CMK (cell line): Measurements from ENCODE around the gene KLK13.

ENCODE experiments used
- DNase-seq: peaks from one replicate; pipeline ENCODE4 v3.0.0-alpha.2; 2010; ENCODE audit warnings: low read depth

KLK13 gene

GRCh38 chr19:51060973-51061372, 3.9 kb downstream of the KLK13 start:
- DNase-seq: no peak

DNA sequence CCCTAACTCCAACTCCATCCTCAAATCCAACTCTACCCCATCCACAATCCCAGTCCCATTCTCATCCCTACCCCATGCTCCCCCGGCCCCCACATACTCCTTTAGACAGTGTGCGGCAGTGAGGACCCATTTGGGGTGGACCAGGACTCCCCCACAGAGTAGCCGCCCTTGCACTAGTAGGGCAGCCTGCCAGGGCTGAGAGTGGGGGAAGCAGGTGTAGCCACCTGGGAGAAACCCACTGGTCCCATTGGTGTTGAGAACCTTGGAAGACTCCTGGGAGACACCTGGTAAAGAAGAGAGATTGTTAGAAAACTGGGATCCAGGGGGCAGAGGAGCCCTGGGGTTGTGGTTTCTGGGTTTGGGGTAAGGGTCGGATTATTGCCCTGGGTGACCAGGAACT, 4.6 kb downstream of the KLK13 start:
- no peak for DNase-seq

GRCh38 chr19:51059715-51060114, 5.2 kb downstream of the KLK13 start:
- no peak for DNase-seq

DNA sequence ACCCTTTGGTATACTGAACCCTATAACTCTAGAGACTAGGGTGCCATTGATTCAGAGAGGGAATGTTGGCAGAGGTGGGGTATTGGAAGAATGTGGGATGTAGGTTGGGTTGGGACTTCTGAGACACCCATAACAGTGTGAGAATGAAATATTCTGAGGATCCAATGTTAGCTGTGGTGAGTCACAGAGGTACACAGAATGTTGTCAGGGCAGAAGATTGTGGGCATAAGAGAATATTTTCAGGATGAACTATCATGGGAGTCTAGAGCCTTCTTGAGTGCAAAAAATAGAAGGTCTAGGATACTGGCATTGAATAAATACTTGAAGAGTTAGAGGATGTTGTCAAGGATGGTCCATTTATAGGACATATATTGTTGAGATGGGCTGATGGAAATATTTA, 9.0 kb downstream of the KLK13 start:
- no peak for DNase-seq

DNA sequence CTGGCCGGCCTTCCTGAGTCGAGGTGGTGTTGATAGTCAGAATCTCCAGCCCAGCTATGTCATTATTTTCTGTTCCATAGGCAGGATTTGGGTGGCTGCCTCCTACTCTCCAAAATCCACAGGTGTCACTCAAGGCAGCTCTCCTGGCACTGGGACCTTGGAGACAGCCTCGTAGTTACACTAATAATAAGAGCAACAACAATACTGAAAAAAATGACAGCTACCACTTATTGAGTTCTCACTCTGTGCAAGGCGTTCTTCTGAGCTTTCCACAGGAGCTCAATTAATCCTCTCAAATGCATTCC, 17.9 kb downstream of the KLK13 start:
- no peak for DNase-seq

GRCh38 chr19:51044327-51044726, 20.6 kb downstream of the KLK13 start:
- DNase-seq: no peak

GRCh38 chr19:51043497-51043896, 21.4 kb downstream of the KLK13 start:
- DNase-seq: no peak

GRCh38 chr19:51040151-51040550, 24.7 kb downstream of the KLK13 start:
- no peak for DNase-seq

DNA sequence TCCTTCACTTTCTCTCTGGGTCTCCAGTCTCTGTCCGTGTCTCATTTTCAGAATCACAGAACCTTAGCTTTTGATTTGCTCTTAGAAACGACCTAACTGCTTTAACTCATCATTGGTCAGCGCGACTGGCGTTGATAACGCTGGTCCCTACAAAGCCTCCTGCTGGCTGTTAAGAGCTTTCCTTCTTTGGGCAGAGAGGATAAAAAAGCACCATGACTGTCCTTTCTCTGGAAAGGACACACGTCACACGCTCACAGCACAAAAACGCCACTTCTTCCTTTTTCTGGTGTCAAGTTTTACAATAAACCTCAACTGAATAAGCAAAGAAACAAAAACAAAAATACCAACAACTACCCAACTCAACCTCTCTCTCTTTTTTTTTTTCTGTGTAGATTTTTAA, 28.4 kb downstream of the KLK13 start:
- no peak for DNase-seq

- no peak for DNase-seq
Measured at GRCh38 chr19:51034704-51035103, 30.2 kb downstream of the KLK13 start, which contains the start of gene KLK12. TSS of gene KLK12 (minus strand) at chr19:51035002. CDS start at chr19:51034621, 381 bp downstream.

- no peak for DNase-seq
Measured at GRCh38 chr19:51031880-51032225, 33.0 kb downstream of the KLK13 start.

- DNase-seq: no peak
Measured at GRCh38 chr19:51031220-51031879, 33.5 kb downstream of the KLK13 start.

DNA sequence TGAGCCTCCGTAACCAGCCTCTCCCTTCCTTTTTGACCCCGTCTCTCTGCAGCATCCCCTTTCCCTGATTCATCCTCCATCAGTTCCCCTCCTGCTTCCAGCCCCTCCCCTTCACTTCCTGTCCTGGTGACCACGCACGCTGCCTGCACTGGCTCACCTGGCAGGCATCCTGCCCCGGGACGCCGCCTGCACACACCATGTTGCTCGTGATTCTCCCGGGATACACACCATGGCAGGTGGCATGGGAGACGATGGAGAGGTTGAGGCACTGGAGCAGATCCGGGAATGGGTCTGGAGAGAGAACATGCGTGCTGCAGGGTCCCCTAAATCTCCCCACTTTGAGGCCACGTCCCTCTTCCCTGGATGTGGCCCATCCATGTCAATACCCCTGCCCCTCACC, 34.3 kb downstream of the KLK13 start:
- DNase-seq: no peak

DNA sequence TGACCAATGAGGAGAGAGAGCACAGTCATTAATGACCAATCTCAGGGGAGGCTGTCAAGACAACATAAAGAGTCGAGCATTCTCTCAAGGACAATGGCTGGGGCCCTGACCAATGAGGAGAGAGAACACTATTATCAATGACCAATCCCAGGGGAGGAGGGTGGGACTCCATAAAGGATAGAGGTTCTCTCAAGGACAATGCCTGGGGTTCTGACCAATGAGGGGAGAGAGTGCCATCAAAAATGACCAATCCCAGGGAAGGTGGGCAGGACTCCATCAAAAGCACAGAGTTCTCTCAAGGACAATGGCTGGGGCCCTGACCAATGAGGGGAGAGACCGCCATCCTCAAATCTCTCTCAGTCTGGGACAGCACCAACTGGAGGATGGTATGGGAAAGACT, 35.2 kb downstream of the KLK13 start:
- no peak for DNase-seq

GRCh38 chr19:51027873-51028272, 37.0 kb downstream of the KLK13 start:
- DNase-seq: no peak

DNA sequence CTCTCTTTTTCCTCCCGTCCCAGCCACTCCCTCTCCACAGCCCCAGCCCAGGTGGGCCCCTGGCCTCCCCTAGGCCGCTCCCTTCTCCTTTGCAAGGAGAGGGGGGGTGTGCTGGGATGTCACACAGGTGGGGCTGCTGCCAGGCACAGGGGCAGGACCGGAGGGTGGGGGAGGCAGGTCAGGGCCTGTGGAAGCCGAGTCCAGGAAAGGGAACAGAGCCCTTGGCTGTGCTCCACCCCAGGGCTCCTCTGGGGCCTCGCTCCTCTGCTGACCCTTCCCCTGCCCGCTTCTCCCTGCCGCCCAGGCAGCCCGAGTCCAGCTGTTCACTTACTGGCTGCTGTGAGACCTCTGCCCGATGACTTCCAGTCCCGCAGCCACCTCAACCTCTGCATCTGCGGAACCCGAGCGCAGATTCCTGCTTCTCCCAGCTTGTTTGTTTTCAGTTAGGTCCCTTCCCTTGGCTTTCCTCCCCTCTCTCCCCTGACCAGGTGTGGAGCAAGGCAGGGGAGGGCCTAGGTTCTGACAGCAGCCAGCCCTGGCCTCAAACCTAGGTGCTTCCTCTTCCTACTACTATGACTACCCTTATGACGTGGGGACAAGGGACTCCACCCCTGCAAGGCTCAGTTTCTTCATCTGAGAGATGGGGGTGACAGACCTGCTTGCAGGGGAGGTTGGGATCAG, 37.6 kb downstream of the KLK13 start:
- DNase-seq: no peak

GRCh38 chr19:51026554-51026831, 38.4 kb downstream of the KLK13 start, which contains the start of gene KLK11:
TSS of gene KLK11 (minus strand) at chr19:51026616. CDS start at chr19:51025631, 985 bp downstream.
- no peak for DNase-seq

GRCh38 chr19:51025809-51026553, 38.9 kb downstream of the KLK13 start:
- DNase-seq: no peak

GRCh38 chr19:51025401-51025800, 39.5 kb downstream of the KLK13 start:
- DNase-seq: no peak

DNA sequence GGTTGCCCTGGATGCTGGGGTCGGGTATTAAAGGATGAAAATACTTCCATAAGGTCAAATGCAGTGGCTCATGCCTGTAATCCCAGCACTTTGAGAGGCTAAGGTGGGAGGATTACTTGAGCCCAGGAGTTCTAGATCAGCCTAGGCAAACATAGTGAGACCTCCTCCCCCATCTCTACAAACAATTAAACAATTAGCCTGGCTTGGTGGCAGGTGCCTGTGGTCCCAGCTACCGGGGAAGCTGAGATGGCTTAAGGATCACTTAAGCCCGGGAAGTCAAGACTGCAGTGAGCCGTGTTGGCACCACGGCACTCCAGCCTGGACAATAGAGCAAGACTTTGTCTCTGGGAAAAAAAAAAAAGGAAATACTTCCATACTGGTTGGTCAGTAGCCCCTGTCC, 40.0 kb downstream of the KLK13 start:
- DNase-seq: no peak

DNA sequence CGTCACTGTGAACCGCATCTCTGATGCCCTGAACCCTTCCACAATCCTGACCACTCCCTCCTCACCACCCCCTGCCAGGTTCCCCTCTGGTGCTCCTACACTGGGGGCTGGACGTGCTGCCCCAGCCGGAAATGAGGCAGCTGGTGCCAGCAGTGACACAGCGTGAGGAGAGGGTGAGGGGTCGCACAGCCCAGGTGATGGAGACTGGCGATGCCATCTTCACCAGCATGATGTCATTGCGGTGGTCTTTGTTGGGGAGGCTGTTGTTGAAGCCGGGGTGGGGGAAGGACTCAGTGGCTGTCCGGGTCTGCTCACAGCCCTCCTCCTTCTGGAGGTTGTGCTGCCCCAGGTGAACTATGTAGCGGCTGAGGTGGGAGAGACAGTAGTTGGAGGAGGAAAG, 40.9 kb downstream of the KLK13 start:
- no peak for DNase-seq

DNA sequence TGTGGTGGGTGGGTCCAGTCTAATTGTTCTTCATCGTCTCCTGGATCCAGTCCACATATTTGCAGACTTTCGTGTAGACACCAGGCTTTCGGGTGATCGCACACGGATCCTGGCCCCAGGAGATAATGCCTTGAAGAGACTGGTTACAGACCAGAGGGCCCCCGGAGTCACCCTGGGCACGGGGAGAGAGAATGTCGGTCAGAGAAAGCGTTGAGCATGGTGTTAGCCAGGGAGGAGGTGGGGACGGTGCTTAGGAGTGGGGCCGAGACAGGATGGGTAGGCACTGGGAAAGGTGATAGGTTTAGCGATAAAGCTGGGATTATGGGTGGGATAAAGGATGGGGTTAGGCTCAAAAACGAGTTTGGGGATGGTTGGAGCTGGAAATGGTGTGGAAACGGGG, 42.4 kb downstream of the KLK13 start:
- DNase-seq: no peak

- DNase-seq: no peak
Measured at GRCh38 chr19:51020988-51021651, 43.8 kb downstream of the KLK13 start.
